CMK (cell line): Measurements from ENCODE around the gene VPS37B.
"Not testable (repeated sequence)": the region's sequence is repeated elsewhere in the genome, so short reads cannot be mapped to it uniquely, and the experiment has no call there.

Experiments
- DNase-seq: peaks from one replicate; pipeline ENCODE4 v3.0.0-alpha.2; 2010; ENCODE audit warnings: low read depth

The VPS37B gene, protein sequence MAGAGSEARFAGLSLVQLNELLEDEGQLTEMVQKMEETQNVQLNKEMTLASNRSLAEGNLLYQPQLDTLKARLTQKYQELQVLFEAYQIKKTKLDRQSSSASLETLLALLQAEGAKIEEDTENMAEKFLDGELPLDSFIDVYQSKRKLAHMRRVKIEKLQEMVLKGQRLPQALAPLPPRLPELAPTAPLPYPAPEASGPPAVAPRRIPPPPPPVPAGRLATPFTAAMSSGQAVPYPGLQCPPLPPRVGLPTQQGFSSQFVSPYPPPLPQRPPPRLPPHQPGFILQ

DNA sequence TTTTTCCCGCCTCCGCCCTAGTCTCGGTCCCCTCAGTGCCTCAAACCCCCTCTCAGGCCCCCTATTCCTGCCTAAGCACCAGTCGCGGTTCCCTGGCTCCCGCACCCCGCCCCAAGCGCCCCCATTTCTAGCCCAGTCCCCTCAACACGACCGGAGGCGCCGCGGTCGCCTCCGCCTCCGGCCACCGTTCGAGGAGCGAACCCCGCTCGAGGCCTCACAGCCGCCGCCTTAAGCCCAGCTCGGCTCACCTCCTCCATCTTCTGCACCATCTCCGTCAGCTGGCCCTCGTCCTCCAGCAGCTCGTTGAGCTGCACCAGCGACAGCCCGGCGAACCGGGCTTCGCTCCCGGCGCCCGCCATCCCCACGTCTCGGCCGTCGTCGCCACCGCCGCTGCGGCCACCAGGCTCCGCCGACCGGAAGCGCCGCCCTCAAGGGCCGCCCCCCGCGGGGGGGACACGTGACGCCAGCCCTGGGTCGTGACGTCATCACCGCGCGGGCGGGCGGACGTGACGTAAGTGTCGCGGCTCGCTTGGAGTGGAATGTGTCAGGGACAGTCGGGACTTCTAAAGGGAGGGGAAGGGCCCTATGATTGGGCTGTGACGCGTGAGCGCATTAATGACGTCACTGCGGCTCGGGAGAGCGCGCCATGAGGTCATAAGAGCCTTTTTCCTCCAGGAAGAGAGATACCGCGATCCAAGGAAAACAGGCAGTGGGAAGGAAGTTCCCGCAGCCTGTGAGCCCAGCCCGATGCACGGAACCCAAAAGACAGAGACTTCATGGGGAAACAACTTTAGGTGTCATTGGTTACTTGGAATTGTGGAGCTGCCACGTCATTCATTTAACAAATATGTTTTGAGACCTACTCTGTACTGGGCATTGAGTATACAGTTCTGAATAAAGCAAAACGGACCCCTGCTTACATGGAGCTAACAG lies at the start of gene VPS37B:
VPS37B (minus strand) TSS at position 421 of the 933 bp plus-strand sequence; CDS start at position 359, 62 bp downstream.
- peak; percentile 85 for DNase-seq

DNA sequence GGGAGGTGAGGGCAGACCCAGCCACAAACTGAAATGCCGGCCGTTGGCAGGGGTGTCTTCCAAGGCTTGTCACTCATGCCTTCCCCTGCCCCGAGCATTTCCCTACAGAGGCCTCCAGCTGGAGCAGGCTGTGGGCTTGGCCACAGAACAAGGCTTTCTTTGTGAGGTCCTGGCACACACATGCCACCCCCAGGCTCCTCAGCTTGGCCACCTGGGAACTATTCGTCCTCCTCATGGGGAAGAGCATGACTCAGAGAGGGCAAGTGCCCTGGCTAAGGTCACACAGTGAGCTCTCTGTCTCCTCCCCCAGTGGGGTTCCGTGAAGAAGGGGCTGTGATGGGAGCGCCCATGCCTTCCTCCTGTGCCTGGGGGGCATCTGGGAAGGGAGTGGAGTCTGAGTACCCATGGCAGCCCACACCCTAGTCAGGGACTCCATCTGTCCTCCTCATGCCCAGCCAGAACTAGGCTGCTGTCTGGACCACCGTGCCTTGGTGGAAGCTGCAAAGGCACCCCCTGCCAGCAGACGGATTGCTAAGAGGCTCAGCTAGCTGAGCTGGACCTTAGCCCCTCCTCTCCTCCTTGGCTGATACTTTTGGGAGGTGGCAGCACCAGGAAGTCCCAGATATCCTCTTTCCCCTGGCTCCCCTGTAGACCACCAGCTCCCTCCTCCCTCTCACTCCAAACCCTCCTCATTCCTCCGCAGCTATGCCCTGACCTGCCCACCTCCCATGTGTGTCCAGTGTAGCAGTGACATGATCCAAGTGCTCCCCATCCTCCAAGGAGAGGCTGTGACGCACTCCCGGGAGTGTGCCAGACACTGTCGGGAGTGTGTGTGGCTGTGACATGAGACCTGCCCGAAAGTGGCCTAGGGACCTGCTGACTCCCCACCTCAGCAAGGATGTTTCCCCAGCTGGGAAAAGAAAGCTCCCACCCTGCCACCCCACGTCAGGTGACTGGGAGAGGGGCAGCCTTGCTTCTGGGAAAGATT lies 49.0 kb upstream of the VPS37B start:
- DNase-seq = no peak

DNA sequence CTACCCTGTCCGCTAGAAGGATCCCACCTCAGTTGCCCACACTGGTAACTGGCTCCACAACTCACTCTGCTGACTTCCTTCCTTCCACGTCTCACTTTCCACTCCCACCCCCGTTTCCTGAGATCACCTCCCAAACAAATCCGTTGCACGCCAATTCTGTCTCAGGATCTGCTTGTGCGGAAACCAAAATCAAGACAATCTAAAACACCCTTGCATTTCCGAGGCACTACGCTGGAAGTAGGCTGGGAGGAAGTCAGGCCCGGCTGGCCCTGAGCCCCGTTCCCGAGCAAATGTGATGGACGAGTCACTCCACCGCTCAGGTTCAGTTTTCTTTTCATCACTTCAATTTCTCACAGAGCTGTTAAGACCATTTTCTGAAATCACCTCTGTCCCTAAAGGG lies 47.3 kb upstream of the VPS37B start:
- no peak for DNase-seq

DNA sequence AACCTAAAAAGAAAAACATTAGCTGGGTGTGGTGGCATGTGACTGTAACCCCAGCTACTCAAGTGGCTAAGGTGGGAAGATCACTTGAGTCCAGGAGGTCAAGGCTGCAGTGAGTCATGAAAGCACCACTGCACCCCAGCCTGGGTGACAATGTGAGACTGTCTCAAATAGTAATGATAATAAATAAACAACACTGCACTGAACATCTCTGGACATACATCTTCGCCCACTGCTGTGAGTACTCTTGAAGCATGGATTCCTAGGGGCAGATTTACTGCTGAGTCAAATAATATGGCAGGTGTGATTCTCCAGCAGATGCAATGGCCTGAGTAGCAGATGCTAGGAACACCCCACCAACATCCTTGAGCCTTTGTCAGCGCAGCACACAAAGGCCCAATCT lies 46.7 kb upstream of the VPS37B start:
- no peak for DNase-seq

DNA sequence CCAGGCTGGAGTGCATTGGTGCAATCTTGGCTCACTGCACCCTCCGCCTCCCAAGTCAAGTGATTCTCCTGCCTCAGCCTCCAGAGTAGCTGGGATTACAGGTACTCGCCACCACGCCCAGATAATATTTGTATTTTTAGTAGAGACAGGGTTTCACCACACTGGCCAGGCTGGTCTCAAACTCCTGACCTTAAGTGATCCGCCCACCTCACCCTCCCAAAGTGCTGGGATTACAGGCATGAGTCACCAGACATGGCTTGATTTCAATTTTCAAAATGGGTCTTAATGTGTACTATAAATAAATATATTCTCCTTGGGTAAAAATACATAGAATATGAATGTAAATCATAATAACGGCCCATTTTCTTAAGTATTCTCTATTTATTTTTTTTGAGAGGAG lies 45.4 kb upstream of the VPS37B start:
- not testable (repeated sequence) for DNase-seq

DNA sequence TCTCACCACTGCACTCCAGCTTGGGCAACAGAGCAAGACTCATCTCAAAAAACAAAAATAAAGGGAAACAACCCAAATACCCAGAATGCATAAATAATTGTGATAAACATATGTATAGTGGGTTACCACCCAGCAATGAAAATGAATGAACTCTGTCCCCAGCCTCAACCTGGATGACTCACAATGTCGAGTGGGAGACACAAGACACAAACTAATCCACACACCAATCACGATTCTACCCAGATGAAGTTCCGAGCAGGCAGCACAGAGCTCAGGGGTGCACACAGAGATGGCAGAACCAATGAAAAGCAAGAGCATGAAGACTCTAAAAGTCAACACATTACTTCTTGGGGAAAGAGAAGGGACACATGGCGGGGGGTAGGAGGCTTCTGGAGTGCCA lies 43.2 kb upstream of the VPS37B start:
- DNase-seq = no peak

DNA sequence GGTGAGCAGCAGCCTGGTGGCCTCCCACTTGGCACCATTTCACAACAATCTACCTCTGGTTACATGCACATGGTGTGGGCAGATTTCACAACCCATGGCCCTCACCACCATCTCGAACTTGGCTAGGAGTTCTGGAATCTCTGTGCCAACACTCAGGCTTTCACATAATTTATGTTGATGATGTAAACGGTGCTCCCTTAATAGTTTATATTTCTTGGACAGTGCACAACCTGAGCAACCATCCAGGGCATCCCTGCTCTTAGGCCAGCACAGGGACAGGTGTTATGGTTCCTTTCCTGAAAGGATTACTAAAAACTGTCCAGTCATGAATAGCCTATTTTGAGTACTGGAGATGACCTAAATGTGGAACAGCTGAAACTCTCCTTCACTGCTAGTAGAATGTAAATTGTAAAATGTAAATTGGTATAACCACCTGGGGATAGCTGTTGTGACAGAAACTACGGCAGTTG lies 41.7 kb upstream of the VPS37B start:
- DNase-seq = no peak

DNA sequence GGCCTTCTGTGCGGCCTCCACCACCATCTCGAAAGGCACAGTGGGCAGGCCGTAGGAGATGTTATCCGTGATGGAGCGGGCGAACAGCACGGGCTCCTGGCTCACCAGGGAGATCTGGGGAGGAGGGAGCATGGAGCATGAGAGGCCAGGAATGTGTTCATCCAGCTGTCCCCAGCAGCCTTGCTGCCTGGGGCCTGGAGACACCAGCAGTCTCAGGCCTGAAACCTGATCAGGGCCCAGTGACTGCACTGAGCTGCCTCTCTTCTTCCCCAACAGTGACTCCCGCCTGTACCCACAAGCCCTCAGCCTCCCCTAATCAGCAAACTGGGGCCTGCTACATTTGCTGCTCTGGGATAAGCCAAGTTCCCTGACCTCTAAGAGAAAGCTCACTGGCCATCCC lies 39.4 kb upstream of the VPS37B start:
- no peak for DNase-seq

DNA sequence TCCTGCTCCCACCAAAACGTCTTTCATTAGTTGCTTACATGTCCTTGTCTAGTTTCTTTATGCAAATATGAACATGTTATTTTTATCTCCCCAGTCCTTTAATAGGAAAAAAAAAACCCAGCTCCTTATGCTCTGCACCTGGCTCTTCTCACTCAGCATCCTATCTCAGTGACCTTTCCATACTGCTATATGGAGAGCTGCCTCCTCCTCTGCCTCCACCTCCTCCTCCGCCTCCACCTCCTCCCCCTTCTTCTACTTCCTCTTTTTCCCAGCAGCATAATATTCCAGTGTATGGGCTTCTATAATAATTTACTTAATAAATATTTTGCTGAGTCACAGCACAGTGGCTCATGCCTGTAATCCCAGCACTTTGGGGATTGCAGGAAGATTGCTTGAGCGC lies 38.8 kb upstream of the VPS37B start:
- DNase-seq = no peak

DNA sequence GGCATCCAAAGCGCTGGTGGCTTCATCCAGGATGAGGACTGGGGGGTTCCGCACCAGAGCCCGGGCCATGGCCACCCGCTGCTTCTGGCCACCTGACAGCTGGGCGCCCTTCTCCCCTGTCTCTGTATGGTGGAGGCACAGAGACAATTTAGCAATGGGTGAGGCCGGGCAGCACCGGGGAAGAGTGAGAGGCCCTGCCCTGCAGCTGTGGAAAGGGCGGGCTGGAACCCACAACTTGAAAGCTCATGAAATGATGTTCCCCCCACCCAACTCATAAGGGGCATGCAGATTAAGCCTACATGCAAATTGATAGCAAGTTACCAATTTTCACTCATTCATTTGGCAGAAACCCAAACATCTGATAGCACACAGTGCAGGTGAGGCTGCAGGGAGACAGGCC lies 36.3 kb upstream of the VPS37B start:
- DNase-seq = no peak

DNA sequence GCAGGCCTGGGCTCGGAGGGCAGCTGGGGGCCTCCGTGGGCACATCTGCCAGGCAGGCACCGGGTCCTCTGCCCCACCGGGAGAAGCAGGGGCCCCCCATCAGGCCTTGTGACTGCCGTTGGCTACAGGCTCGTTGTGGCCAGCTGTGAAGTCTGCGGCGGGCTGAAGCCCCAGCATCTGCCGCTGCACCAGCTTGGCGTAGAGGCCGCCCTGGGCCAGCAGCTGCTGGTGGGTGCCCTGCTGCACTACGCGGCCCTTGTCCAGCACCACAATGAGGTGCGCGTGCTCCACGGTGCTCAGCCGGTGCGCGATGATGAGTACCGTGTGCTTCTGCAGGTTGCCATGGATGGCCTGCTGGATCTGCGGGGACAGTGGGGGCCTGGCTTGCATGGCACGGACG lies 33.9 kb upstream of the VPS37B start:
- DNase-seq = no peak

DNA sequence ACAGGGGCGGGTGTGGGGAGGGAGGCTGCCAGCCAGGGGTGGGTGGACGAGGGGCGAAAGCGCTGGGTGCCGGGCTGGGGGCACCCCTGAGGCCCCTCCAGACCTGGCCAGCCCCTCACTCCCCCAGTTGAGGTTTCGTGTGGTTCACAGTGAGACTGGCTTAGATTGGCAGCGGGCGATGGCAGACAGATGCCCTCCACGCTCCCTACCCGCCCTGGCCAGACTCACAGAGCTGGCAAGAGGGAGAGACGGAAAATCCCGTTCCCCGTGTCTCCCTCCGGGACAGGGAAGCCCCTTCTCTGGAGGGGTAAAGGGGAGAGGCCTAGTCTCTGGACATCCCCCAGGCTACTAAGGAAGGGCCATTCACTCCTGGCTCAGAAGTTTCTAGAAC lies 33.2 kb upstream of the VPS37B start:
- DNase-seq = no peak

DNA sequence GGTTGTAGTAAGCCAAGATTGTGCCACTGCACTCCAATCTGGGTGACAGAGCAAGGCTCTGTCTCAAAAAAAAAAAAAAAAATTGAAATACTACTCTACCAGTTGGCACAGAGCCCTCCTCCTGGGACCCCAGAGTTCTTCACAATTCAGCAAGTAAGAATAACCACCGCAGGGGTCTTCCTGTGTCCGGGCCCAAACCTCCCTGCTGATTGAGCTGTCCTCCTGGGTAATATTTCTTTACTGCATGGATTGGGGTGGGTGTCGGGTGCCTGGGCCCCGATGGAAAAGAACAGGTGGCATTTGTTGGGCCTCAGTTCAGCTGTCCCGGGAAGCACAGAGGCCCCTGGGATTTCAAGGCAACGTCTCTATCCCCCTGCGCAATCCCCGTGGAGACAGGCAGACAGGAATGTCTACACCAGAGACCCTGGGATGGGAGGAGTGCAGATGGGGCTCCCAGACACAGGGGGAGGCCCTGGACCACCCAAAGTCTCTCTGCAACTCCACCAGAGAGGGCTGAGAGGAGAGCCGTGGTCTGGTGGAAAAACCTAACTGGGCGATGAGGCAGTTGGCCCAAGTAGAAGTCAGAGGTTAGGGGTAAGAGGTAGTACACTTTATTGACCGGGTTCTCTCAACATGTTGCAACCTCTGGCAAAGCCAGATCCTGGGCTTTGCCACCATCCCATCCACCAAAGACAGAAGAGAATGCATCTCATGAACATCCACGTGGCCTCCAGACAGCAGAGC lies 32.7 kb upstream of the VPS37B start:
- DNase-seq = no peak

DNA sequence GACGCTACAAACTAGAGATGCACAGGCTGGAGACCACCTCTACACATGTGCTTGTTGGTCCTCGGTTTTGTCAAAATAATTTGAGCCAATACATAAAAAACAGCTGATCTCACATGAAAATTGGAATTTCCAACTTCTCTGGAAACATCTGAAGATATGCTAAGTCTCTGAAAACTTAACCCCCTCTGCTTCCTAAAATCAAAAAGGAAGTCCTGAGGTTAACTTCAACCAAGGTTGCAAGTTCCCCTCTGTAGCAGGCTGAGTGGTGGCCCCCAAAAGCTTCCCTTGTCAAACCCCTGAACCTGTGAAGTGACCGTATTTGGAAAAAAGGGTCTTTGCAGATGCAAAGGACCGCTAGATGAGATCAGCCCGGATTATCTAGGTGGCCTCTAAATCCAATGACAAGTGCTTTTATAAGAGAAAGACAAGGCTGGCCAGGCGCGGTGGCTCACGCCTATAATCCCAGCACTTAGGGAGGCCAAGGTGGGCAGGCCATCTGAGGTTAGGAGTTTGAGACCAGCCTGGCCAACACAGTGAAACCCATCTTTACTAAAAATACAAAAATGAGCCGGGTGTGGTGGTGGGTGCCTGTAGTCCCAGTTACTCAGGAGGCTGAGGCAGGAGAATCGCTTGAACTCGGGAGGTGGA lies 32.0 kb upstream of the VPS37B start:
- DNase-seq = no peak

DNA sequence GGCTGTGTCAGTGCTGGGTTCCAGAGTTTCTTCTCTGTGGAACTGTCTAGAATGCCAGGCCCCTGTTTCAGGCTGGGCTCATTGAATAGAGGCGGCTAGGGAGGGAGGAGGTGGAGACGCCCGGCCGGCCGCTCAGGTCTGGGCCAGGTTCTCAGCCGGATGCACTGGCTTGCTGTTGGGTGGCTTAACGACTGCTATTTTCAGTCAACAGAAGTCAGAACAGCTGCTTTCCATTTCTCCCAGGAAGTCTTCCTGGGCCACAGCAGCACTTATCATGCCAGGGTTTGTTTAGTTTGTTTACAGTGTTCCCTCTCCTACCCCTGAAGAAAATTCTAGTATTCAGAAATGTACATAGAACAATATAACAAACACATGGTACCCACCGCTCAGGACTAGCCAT lies 26.0 kb upstream of the VPS37B start:
- no peak for DNase-seq

DNA sequence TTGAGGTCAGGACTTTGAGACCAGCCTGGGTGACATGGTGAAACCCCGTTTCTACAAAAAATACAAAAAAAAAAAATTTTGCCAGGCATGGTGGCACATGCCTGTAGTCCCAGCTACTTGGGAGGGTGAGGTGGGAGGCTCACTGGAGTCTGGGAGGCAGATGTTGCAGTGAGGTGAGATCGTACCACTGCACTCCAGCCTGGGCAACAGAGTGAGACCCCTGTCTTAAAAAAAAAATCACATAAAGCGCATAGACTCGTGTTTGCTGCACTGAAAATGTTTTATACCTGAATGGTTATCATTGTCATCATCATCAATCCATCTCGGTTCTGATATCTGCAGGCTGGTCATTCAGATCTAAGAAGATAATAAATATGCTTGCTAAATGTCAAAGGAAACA lies 24.8 kb upstream of the VPS37B start:
- no peak for DNase-seq

DNA sequence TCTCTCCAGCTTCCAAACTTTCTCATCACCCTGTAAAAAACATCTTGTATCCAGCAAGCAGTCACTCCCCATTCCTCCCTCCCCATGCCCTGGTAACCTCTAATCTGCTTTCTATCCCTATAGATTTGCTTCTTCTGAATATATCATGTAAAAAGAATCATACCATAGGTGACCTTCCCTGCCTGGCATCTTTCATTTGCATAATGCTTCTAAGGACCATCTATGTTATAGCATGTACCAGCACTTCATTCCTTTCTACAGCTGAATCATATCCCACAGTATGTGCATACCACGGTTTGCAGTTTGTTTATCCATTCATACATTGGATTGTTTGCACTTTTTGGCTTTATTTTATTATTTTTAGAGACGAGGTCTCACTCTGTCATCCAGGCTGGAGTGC lies 22.9 kb upstream of the VPS37B start:
- no peak for DNase-seq

DNA sequence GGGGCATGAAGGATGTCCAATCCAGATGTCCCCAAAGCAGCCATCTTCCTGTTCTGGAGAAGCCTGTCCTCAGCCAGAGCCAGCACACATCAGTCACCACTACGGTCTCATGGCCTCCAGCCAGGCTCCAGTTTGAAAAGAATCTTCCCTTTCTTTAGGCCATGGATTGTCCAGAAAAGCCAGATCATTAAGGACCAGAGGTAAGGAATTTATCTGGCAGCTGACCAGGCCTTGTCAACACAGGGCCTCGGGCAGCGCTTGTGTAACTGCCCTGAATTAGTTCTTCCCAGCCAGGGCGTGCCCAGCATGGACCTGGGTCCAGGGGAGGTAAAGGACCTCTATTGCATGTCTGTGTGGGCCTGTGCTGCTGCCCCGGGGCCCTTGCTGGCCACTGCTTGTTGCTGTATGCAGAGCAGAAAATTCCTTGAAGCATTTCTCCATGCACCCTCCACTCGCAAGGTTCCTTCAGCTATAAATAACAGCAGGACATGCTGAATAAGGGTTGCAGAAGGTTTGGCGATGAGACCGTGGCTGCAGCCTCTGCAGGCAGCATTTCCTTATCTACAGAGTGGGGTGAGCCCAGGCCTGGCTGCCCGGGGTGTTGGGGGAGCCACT lies 21.7 kb upstream of the VPS37B start:
- DNase-seq = no peak

DNA sequence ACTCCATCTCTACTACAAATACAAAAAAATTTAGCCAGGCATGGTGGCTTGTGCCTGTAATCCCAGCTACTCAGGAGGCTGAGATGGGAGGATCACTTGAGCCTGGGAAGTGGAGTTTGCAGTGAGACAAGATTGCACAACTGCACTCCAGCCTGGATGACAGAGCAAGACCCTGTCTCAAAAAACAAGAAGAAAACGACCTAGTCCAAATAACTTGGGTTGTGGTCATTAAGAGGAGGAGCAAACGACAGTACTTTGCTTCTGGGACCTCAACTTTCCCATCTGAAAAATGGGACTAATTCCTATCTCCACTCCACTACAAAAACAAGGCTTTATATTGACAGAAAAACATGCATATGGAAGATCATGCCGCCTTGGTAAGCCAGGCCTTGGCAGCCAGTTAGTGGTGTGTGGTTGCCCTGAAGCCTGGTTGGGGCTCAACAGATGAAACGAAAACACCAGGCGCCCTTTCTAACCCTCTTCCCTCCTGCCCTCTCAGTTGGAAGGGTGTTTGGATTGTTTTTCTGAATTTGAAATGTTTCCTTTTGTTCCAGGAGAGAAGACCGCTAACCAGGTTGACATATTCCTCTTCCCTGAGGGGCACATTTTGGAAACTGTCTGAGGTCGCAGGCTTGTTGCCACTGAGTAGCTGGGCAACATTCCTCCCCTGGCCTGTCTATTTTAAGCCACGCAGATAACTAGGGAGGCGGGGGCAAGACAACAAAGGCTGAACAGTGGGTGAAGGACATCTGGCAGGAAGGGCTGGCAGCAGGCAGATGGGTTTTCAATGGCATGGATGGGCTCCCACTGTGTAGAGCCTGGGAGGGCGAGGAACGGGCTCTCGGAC lies 13.7 kb upstream of the VPS37B start:
- DNase-seq = no peak
